Measurements from ENCODE around the gene PNMA6E. TPM values are rescaled to one million over a fixed set of nuclear protein-coding genes. Genes with fewer than 3 reads are reported as not detected.
"Not testable (repeated sequence)": the region's sequence is repeated elsewhere in the genome, so short reads cannot be mapped to it uniquely, and the experiment has no call there.

PNMA6E gene
- total RNA-seq, 1 donor from 2014 or later, result not detected

GRCh38 chrX:153396320-153397195, 4.6 kb downstream of the PNMA6E start:
- TF ChIP-seq, protein P1, sequence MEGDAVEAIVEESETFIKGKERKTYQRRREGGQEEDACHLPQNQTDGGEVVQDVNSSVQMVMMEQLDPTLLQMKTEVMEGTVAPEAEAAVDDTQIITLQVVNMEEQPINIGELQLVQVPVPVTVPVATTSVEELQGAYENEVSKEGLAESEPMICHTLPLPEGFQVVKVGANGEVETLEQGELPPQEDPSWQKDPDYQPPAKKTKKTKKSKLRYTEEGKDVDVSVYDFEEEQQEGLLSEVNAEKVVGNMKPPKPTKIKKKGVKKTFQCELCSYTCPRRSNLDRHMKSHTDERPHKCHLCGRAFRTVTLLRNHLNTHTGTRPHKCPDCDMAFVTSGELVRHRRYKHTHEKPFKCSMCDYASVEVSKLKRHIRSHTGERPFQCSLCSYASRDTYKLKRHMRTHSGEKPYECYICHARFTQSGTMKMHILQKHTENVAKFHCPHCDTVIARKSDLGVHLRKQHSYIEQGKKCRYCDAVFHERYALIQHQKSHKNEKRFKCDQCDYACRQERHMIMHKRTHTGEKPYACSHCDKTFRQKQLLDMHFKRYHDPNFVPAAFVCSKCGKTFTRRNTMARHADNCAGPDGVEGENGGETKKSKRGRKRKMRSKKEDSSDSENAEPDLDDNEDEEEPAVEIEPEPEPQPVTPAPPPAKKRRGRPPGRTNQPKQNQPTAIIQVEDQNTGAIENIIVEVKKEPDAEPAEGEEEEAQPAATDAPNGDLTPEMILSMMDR (IDR thresholded peaks at IDR 0.05), result no peak
- Mint-ChIP-seq H3K27ac (ENCODE audit: unreplicated experiment) (no peak overlapping the region), H3K9me3 (ENCODE audit: unreplicated experiment) (peaks cover 7% of the 10 kb centered on the region), H3K36me3 (ENCODE audit: unreplicated experiment) (no peaks in the 10 kb centered on the region), H3K27me3 (ENCODE audit: unreplicated experiment) (peaks cover 9% of the 10 kb centered on the region), H3K4me1 (ENCODE audit: unreplicated experiment) (no peaks in the 10 kb centered on the region), H3K4me3 (ENCODE audit: unreplicated experiment) (no peak overlapping the region)
- no peak for DNase-seq (ENCODE audit: extremely low spot score, unreplicated experiment)

DNA sequence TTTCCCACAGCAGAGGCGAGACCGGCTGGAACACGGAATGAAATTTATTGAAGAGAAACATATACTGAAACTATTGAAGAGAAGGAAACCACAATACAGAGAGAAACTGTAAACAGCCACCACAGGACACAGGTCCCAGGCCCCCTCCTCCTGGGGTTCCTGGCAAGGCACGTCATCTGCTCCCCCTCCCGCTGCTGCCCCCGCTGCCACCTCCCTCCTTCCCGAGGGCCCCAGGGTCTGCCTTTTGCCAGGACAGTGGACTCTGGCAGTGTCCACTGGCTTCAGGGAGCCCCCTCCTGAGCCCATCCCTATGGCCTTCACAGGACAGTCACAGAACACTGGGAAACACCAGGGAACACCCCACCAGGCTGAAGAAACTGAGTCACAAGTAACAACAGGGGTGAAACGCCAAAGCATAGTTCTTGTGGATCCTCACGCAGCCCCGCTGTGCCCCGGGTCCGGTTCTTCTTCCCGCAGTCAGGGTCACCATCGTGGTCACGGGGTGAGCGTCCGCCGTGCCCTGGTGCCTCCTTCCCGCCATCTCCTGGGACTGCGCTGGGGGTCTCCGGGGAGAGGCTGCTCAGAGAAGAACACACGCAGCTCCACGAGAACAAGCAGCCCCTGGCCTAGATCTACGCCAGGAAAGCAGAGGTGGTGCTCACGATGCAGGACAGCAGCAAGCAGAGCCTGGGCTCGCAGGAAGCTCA, 5.4 kb downstream of the PNMA6E start:
- no peak overlapping the region for H3K27ac Mint-ChIP-seq (ENCODE audit: unreplicated experiment)

GRCh38 chrX:153394612-153395011, 6.5 kb downstream of the PNMA6E start:
- no peak for DNase-seq (ENCODE audit: extremely low spot score, unreplicated experiment)
- H3K27me3 Mint-ChIP-seq (ENCODE audit: unreplicated experiment), result peaks cover 7% of the 10 kb centered on the region

More for the DNA sequence above, 5.4 kb downstream of the PNMA6E start:
- no peaks in the 10 kb centered on the region for H3K4me1 Mint-ChIP-seq (ENCODE audit: unreplicated experiment)
- H3K9me3 Mint-ChIP-seq (ENCODE audit: unreplicated experiment), result peaks cover 7% of the 10 kb centered on the region
- TF ChIP-seq, protein P1 (IDR thresholded peaks at IDR 0.05), result no peak
- H3K27me3 Mint-ChIP-seq (ENCODE audit: unreplicated experiment), result peaks cover 7% of the 10 kb centered on the region
- DNase-seq (ENCODE audit: extremely low spot score, unreplicated experiment), result no peak
- H3K4me3 Mint-ChIP-seq (ENCODE audit: unreplicated experiment), result no peak overlapping the region
- H3K36me3 Mint-ChIP-seq (ENCODE audit: unreplicated experiment), result no peaks in the 10 kb centered on the region

GRCh38 chrX:153392642-153393321, 8.4 kb downstream of the PNMA6E start:
- no peaks in the 10 kb centered on the region for H3K4me1 Mint-ChIP-seq (ENCODE audit: unreplicated experiment)
- no peak for DNase-seq (ENCODE audit: extremely low spot score, unreplicated experiment)
- TF ChIP-seq, protein P1 (IDR thresholded peaks at IDR 0.05), result no peak
- H3K27ac Mint-ChIP-seq (ENCODE audit: unreplicated experiment), result no peak overlapping the region
- peaks cover 7% of the 10 kb centered on the region for H3K9me3 Mint-ChIP-seq (ENCODE audit: unreplicated experiment)
- H3K27me3 Mint-ChIP-seq (ENCODE audit: unreplicated experiment), result peaks cover 7% of the 10 kb centered on the region
- H3K4me3 Mint-ChIP-seq (ENCODE audit: unreplicated experiment), result no peak overlapping the region
- H3K36me3 Mint-ChIP-seq (ENCODE audit: unreplicated experiment), result no peaks in the 10 kb centered on the region

More at GRCh38 chrX:153394612-153395011, 6.5 kb downstream of the PNMA6E start:
- Mint-ChIP-seq H3K27ac (ENCODE audit: unreplicated experiment) (no peak overlapping the region), H3K36me3 (ENCODE audit: unreplicated experiment) (no peaks in the 10 kb centered on the region), H3K9me3 (ENCODE audit: unreplicated experiment) (peaks cover 7% of the 10 kb centered on the region), H3K4me1 (ENCODE audit: unreplicated experiment) (no peaks in the 10 kb centered on the region), H3K4me3 (ENCODE audit: unreplicated experiment) (no peak overlapping the region)
- TF ChIP-seq, protein P1 (IDR thresholded peaks at IDR 0.05), result no peak

DNA sequence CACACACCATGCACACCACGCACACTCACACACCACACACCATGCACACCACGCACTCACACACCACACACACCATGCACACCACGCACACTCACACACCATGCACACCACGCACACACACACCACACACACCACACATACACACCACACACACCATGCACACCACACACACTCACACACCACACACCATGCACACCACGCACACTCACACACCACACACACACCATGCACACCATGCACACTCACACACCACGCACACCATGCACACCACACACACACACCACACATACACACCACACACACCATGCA, 11.7 kb downstream of the PNMA6E start:
- not testable (repeated sequence) for H3K9me3 Mint-ChIP-seq (ENCODE audit: unreplicated experiment); DNase-seq (ENCODE audit: extremely low spot score, unreplicated experiment); H3K36me3 Mint-ChIP-seq (ENCODE audit: unreplicated experiment); H3K4me1 Mint-ChIP-seq (ENCODE audit: unreplicated experiment); H3K27me3 Mint-ChIP-seq (ENCODE audit: unreplicated experiment); H3K4me3 Mint-ChIP-seq (ENCODE audit: unreplicated experiment); H3K27ac Mint-ChIP-seq (ENCODE audit: unreplicated experiment)
